ENCODE results near the gene MAMDC2. TPM values are rescaled to one million over a fixed set of nuclear protein-coding genes. Genes with fewer than 3 reads are reported as not detected.

The MAMDC2 gene
- total RNA-seq, 4 donors from 2014 or later = 15.8 to 19.6 (median 18.4) TPM

DNA sequence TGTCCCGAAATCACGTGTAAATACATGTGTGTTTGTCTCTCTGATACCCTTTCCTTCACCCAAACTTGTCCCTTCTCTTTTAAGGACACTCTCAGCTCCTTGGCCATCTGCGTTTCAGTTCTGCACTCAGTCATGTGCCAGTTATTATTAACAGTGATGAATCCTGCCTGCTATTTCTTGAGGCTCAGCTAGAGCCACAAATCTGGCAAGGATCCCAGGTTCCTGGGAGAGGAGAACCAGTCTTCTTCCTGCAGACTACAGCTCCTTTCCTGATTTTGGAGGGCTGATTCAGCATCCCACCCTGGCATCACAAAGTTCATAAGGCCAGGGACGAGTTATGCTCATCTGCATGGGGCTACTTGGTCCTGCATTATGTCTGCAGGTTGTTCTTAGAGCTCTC, 5.6 kb downstream of the MAMDC2 start:
- TF ChIP-seq, protein P1, sequence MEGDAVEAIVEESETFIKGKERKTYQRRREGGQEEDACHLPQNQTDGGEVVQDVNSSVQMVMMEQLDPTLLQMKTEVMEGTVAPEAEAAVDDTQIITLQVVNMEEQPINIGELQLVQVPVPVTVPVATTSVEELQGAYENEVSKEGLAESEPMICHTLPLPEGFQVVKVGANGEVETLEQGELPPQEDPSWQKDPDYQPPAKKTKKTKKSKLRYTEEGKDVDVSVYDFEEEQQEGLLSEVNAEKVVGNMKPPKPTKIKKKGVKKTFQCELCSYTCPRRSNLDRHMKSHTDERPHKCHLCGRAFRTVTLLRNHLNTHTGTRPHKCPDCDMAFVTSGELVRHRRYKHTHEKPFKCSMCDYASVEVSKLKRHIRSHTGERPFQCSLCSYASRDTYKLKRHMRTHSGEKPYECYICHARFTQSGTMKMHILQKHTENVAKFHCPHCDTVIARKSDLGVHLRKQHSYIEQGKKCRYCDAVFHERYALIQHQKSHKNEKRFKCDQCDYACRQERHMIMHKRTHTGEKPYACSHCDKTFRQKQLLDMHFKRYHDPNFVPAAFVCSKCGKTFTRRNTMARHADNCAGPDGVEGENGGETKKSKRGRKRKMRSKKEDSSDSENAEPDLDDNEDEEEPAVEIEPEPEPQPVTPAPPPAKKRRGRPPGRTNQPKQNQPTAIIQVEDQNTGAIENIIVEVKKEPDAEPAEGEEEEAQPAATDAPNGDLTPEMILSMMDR (IDR thresholded peaks at IDR 0.05) = no peak
- no peak for TF ChIP-seq POLR2A (IDR thresholded peaks at IDR 0.05)
- H3K4me3 ChIP-seq (replicated peaks in 1 of 3) = no peak overlapping the region
- peak; percentile 55 to 56 for DNase-seq

DNA sequence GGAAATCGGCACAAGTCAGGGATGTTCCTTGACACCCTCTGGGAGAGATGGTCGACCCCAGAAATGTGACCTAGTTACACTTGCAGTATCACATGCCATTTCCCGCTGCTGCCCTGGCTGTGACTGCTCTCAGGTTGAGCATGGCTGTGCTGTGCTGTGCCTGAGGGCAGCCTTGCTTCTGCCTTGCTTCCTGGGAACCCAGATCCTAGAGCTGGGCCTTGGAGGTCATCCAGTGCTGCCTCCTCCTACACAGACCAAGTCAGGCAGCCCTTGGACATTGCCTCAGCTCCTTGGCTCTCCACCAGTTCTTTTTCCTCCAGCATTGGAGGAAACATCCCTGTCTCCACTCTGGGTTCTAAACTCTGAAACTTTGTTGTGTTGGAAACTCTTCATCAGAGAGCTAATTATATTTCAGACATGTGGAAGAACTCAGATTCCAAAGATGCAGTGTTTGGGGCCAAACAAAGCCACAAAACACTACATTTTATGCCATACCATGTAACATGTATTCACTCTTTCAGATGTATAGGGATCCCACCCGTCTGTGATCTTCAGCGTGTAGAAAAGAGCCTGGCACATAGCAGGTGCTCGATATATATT, 6.1 kb downstream of the MAMDC2 start:
- H3K36me3 ChIP-seq = no peaks in the 10 kb centered on the region
- H3K9me3 ChIP-seq = no peaks in the 10 kb centered on the region
- peak; percentile 42 to 44 for DNase-seq
- WGBS, 2 donors = 83 to 89% methylated on average over 4 of the region's 6 CpGs
- peak overlapping the region; percentile 41 to 65 (median 60) for H3K27ac ChIP-seq
- intact Hi-C loops (cut with DNase I) = no loop called here
- H3K27me3 ChIP-seq = no peaks in the 10 kb centered on the region
- TF ChIP-seq POLR2A (IDR thresholded peaks at IDR 0.05) = no peak
- peaks cover 0 to 23% of the 10 kb centered on the region in 2 donors for H3K4me1 ChIP-seq
- H3K4me3 ChIP-seq (replicated peaks in 1 of 3) = no peak overlapping the region

More for the DNA sequence above, 5.6 kb downstream of the MAMDC2 start:
- no peaks in the 10 kb centered on the region for H3K27me3 ChIP-seq
- WGBS, 2 donors = 58 to 66% methylated on average over 4 of the region's 4 CpGs
- no peaks in the 10 kb centered on the region for H3K36me3 ChIP-seq
- H3K4me1 ChIP-seq = peaks cover 0 to 23% of the 10 kb centered on the region in 2 donors
- intact Hi-C loops (cut with DNase I) = no loop called here
- peak overlapping the region in 2 of 3 donors; percentile 41 to 44 for H3K27ac ChIP-seq
- no peaks in the 10 kb centered on the region for H3K9me3 ChIP-seq

DNA sequence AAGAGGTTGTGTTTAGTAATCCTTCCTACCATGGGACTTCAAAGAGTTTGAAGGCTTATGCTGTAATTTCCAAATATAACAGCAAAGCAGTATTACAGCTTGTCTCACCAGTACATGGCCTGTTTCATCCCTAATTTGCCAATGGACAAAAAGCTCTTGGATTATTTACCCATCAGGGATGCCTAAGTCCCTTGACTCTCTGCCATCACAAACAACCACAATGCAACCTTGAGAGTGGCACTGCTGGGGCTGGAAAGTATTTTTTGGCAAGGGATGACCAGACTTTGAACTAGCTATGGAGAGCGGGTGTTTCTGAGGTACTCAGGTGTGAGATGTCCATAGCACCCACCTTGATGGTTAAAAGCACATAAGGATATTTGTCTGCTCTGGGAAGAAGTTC, 9.1 kb downstream of the MAMDC2 start:
- H3K27ac ChIP-seq = no peak overlapping the region
- H3K9me3 ChIP-seq = no peaks in the 10 kb centered on the region
- intact Hi-C loops (cut with DNase I) = no loop called here
- H3K4me3 ChIP-seq (replicated peaks in 1 of 3) = no peak overlapping the region
- H3K27me3 ChIP-seq = no peaks in the 10 kb centered on the region
- no peak for DNase-seq
- TF ChIP-seq, protein P1 (IDR thresholded peaks at IDR 0.05) = no peak
- no peak for TF ChIP-seq POLR2A (IDR thresholded peaks at IDR 0.05)
- WGBS, 2 donors = 79 to 95% methylated on average over 1 of the region's 1 CpG
- H3K36me3 ChIP-seq = no peaks in the 10 kb centered on the region
- peaks cover 0 to 16% of the 10 kb centered on the region in 2 donors for H3K4me1 ChIP-seq

DNA sequence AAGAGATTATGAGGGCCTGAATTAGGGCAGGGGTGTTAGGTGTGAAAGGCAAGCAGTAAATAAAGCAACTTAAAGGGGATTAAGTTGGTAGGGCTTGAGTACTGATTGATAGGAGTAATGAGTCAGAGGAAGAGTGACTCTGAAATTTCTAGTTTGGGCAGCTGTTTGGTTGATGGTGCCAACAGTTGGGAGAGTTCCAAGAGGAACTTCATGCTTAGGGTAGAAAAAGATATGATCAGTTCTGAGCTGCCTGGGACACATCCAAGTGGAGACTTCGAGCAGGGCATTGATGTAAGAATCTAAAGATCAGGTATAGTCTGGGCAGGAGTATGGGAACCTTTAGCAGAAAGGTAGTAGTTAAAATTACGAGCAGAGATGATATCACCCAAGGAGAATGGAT, 10.2 kb downstream of the MAMDC2 start:
- WGBS, 2 donors = 41 to 49% methylated on average over 2 of the region's 2 CpGs
- no peak overlapping the region for H3K27ac ChIP-seq

DNA sequence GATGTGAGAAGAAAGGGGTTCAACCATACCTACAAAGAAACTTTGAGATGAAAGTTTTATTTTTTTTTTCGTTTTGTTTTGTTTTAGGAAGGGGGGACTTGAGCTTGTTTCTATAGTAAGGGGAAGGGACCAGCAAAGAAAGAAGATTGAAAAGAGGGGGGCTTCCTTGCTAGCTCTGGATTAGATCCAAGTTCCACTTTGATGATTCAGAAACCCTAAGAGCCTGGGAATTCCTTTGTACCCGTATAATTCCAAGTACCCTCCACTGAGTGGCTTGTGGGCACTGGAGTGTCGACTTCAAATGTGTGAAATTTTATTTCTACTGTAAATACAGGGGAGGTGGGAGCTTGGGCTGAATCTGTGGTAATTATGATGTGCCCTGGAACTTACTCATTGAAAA, 10.9 kb downstream of the MAMDC2 start:
- no peak for DNase-seq
- intact Hi-C loops (cut with DNase I) = no loop called here
- 38 to 40% methylated on average over 3 of the region's 3 CpGs for WGBS, 2 donors
- Histone ChIP-seq H3K4me1 (peaks cover 0 to 8% of the 10 kb centered on the region in 2 donors), H3K36me3 (no peaks in the 10 kb centered on the region), H3K4me3 (replicated peaks in 1 of 3) (no peak overlapping the region), H3K9me3 (no peaks in the 10 kb centered on the region), H3K27me3 (no peaks in the 10 kb centered on the region), H3K27ac (no peak overlapping the region)
- TF ChIP-seq, protein P1 (IDR thresholded peaks at IDR 0.05) = no peak
- TF ChIP-seq POLR2A (IDR thresholded peaks at IDR 0.05) = no peak

More for the DNA sequence above, 10.2 kb downstream of the MAMDC2 start:
- no peaks in the 10 kb centered on the region for H3K9me3 ChIP-seq
- H3K27me3 ChIP-seq = no peaks in the 10 kb centered on the region
- peak; percentile 15 to 22 for DNase-seq
- no peak overlapping the region for H3K4me3 ChIP-seq (replicated peaks in 1 of 3)
- no peak for TF ChIP-seq POLR2A (IDR thresholded peaks at IDR 0.05)
- TF ChIP-seq, protein P1 (IDR thresholded peaks at IDR 0.05) = no peak
- H3K4me1 ChIP-seq = peaks cover 0 to 12% of the 10 kb centered on the region in 2 donors
- intact Hi-C loops (cut with DNase I) = no loop called here
- H3K36me3 ChIP-seq = no peaks in the 10 kb centered on the region

Data from thyroid gland (tissue), 4 donors.